Measurements from ENCODE around the gene PREP. TPM values are rescaled to one million over a fixed set of nuclear protein-coding genes. Genes with fewer than 3 reads are reported as not detected.

PREP gene
- total RNA-seq, 6 experiments from 2014 or later, result 14.8 to 18.8 (median 16.7) TPM

GRCh38 chr6:105391705-105392104, 11.2 kb downstream of the PREP start:
- no peak for TF ChIP-seq POLR2A (IDR thresholded peaks at IDR 0.05)
- TF ChIP-seq CTCF (IDR thresholded peaks at IDR 0.05), result no peak
- Histone ChIP-seq H3K27ac (no peak overlapping the region), H3K27me3 (no peaks in the 10 kb centered on the region), H3K36me3 (peaks cover 0 to 20% (median 0%) of the 10 kb centered on the region in 4 donors), H3K9me3 (no peaks in the 10 kb centered on the region), H3K4me3 (no peak overlapping the region), H3K4me1 (no peaks in the 10 kb centered on the region)
- ATAC-seq (no peak), DNase-seq (no peak)
- 91% methylated on average over 6 of the region's 6 CpGs for WGBS (ENCODE audit: insufficient coverage, low coverage, low lambda C conversion rate, missing lambda C conversion rate)
- intact Hi-C loops (cut with DNase I), result no loop called here

- Histone ChIP-seq H3K4me1 (no peaks in the 10 kb centered on the region), H3K36me3 (peaks cover 0 to 4% (median 0%) of the 10 kb centered on the region in 4 donors), H3K27ac (no peak overlapping the region), H3K27me3 (no peaks in the 10 kb centered on the region), H3K4me3 (no peak overlapping the region), H3K9me3 (no peaks in the 10 kb centered on the region)
- intact Hi-C loops (cut with DNase I), result no loop called here
- DNase-seq (no peak), ATAC-seq (no peak)
- no peak for TF ChIP-seq POLR2A (IDR thresholded peaks at IDR 0.05)
- no peak for TF ChIP-seq CTCF (IDR thresholded peaks at IDR 0.05)
- 81% methylated on average over 4 of the region's 5 CpGs for WGBS (ENCODE audit: insufficient coverage, low coverage, low lambda C conversion rate, missing lambda C conversion rate)
Measured at GRCh38 chr6:105389543-105389942, 13.3 kb downstream of the PREP start.

GRCh38 chr6:105388392-105388791, 14.5 kb downstream of the PREP start:
- peaks cover 0 to 4% (median 0%) of the 10 kb centered on the region in 4 donors for H3K36me3 ChIP-seq
- ATAC-seq (no peak), DNase-seq (no peak)
- H3K27me3 ChIP-seq, result no peaks in the 10 kb centered on the region
- WGBS (ENCODE audit: insufficient coverage, low coverage, low lambda C conversion rate, missing lambda C conversion rate), result 88% methylated on average over 6 of the region's 6 CpGs
- no peaks in the 10 kb centered on the region for H3K9me3 ChIP-seq
- TF ChIP-seq POLR2A (IDR thresholded peaks at IDR 0.05), result no peak
- TF ChIP-seq CTCF (IDR thresholded peaks at IDR 0.05), result no peak
- no peak overlapping the region for H3K27ac ChIP-seq
- no peaks in the 10 kb centered on the region for H3K4me1 ChIP-seq
- H3K4me3 ChIP-seq, result no peak overlapping the region
- intact Hi-C loops (cut with DNase I), result no loop called here

GRCh38 chr6:105384004-105384403, 18.9 kb downstream of the PREP start:
- intact Hi-C loops (cut with DNase I), result no loop called here
- Histone ChIP-seq H3K27me3 (no peaks in the 10 kb centered on the region), H3K4me3 (no peak overlapping the region), H3K36me3 (no peaks in the 10 kb centered on the region), H3K27ac (no peak overlapping the region), H3K4me1 (no peaks in the 10 kb centered on the region), H3K9me3 (no peaks in the 10 kb centered on the region)
- no peak for DNase-seq
- ATAC-seq, result no peak
- WGBS (ENCODE audit: insufficient coverage, low coverage, low lambda C conversion rate, missing lambda C conversion rate), result 78% methylated on average over 3 of the region's 6 CpGs
- TF ChIP-seq POLR2A (IDR thresholded peaks at IDR 0.05), result no peak
- no peak for TF ChIP-seq CTCF (IDR thresholded peaks at IDR 0.05)

GRCh38 chr6:105382958-105383357, 19.9 kb downstream of the PREP start:
- H3K4me3 ChIP-seq, result no peak overlapping the region
- DNase-seq, result no peak

More at GRCh38 chr6:105382958-105383357, 19.9 kb downstream of the PREP start:
- Histone ChIP-seq H3K27ac (no peak overlapping the region), H3K36me3 (no peaks in the 10 kb centered on the region), H3K27me3 (no peaks in the 10 kb centered on the region), H3K9me3 (no peaks in the 10 kb centered on the region), H3K4me1 (no peaks in the 10 kb centered on the region)
- intact Hi-C loops (cut with DNase I), result no loop called here
- ATAC-seq, result no peak
- WGBS (ENCODE audit: insufficient coverage, low coverage, low lambda C conversion rate, missing lambda C conversion rate), result 60% methylated on average over 4 of the region's 4 CpGs
- TF ChIP-seq POLR2A (IDR thresholded peaks at IDR 0.05) (no peak), CTCF (IDR thresholded peaks at IDR 0.05) (no peak)
